ENCODE data around the gene MAPK8. TPM values are rescaled to one million over a fixed set of nuclear protein-coding genes. Genes with fewer than 3 reads are reported as not detected.

The MAPK8 gene
- total RNA-seq, 4 donors from 2014 or later: 13.6 to 182 (median 41.7) TPM

DNA sequence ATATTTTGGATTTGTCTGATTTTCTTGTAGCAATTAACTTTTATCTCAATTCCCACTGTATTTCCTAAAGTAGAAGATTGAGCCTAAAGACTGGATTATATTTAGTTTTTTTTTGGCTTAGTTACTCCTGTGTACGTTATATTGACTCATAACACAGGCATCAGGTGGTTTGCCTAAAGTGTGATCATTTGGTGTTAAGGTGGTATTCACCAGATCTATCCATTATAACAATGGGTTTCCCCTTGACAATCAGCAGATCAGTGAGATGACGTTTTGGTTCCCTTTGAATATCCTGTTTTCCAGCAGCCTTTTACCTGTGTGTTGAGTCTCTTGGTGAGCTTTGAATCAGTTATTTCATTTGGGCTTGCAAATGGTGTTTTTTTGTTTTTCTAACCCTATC lies 18.1 kb downstream of the MAPK8 start:
- Histone ChIP-seq H3K36me3 (no peaks in the 10 kb centered on the region), H3K4me3 (no peak overlapping the region), H3K9me3 (no peaks in the 10 kb centered on the region), H3K4me1 (no peaks in the 10 kb centered on the region), H3K27ac (no peak overlapping the region), H3K27me3 (no peaks in the 10 kb centered on the region)
- DNase-seq: no peak
- no peak for TF ChIP-seq POLR2A (IDR thresholded peaks at IDR 0.05)
- TF ChIP-seq, protein P1, sequence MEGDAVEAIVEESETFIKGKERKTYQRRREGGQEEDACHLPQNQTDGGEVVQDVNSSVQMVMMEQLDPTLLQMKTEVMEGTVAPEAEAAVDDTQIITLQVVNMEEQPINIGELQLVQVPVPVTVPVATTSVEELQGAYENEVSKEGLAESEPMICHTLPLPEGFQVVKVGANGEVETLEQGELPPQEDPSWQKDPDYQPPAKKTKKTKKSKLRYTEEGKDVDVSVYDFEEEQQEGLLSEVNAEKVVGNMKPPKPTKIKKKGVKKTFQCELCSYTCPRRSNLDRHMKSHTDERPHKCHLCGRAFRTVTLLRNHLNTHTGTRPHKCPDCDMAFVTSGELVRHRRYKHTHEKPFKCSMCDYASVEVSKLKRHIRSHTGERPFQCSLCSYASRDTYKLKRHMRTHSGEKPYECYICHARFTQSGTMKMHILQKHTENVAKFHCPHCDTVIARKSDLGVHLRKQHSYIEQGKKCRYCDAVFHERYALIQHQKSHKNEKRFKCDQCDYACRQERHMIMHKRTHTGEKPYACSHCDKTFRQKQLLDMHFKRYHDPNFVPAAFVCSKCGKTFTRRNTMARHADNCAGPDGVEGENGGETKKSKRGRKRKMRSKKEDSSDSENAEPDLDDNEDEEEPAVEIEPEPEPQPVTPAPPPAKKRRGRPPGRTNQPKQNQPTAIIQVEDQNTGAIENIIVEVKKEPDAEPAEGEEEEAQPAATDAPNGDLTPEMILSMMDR (IDR thresholded peaks at IDR 0.05): no peak
- intact Hi-C loops (cut with DNase I; ENCODE audit: low total_unique reads): no loop called here

GRCh38 chr10:48330269-48330668 lies 23.8 kb downstream of the MAPK8 start:
- H3K9me3 ChIP-seq: no peaks in the 10 kb centered on the region
- no peak for DNase-seq
- H3K27ac ChIP-seq: no peak overlapping the region
- no peaks in the 10 kb centered on the region for H3K4me1 ChIP-seq
- no peaks in the 10 kb centered on the region for H3K27me3 ChIP-seq
- H3K36me3 ChIP-seq: no peaks in the 10 kb centered on the region
- intact Hi-C loops (cut with DNase I; ENCODE audit: low total_unique reads): no loop called here
- no peak overlapping the region for H3K4me3 ChIP-seq
- no peak for TF ChIP-seq POLR2A (IDR thresholded peaks at IDR 0.05)
- TF ChIP-seq, protein P1 (IDR thresholded peaks at IDR 0.05): no peak

DNA sequence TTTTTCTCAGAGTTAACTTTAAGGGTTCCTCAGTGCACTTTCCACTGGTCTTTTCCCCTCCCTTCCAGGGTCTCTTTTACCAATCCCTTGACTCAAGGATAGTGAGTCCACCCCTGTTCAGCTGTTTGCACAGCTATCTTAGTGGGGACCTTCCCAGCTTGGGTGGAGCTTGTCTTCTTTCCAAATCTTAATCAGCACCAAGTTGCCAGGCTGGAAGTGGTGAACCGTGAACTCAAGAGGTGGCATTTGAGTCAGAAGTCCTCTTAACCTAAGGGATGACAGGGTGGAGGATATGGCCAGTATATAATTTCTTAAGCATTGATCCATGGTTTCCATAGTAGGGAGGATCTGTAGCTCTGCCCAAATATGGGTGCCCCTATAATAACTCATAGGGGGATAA lies 25.0 kb downstream of the MAPK8 start:
- Histone ChIP-seq H3K4me1 (no peaks in the 10 kb centered on the region), H3K9me3 (no peaks in the 10 kb centered on the region), H3K27ac (no peak overlapping the region), H3K4me3 (no peak overlapping the region), H3K27me3 (no peaks in the 10 kb centered on the region), H3K36me3 (no peaks in the 10 kb centered on the region)
- TF ChIP-seq, protein P1 (IDR thresholded peaks at IDR 0.05): no peak
- no peak for TF ChIP-seq POLR2A (IDR thresholded peaks at IDR 0.05)
- intact Hi-C loops (cut with DNase I; ENCODE audit: low total_unique reads): no loop called here
- DNase-seq: no peak

GRCh38 chr10:48332166-48332870 lies 25.8 kb downstream of the MAPK8 start:
- no peaks in the 10 kb centered on the region for H3K9me3 ChIP-seq
- no peaks in the 10 kb centered on the region for H3K36me3 ChIP-seq
- DNase-seq: no peak
- H3K4me3 ChIP-seq: no peak overlapping the region
- TF ChIP-seq, protein P1 (IDR thresholded peaks at IDR 0.05): no peak
- TF ChIP-seq POLR2A (IDR thresholded peaks at IDR 0.05): no peak
- H3K27ac ChIP-seq: no peak overlapping the region
- H3K27me3 ChIP-seq: no peaks in the 10 kb centered on the region
- no peaks in the 10 kb centered on the region for H3K4me1 ChIP-seq
- intact Hi-C loops (cut with DNase I; ENCODE audit: low total_unique reads): no loop called here

DNA sequence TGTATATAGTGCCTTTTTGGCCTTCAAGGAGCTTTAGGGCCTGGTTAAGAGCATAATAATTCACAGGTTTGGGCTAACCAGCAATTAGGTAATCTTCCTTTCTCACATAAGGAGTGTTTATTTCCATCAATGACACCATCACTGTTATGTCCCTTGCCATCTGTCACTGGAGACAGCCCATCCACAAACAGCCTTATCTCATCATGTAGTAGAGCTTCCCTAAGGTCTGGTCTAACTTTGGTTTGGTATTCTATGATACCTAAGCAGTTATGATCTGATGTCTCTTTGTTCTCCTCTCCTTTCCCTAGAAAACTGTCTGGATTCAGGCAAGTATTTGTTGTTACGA lies 26.4 kb downstream of the MAPK8 start:
- Histone ChIP-seq H3K4me1 (no peaks in the 10 kb centered on the region), H3K27ac (no peak overlapping the region), H3K9me3 (no peaks in the 10 kb centered on the region), H3K4me3 (no peak overlapping the region), H3K36me3 (no peaks in the 10 kb centered on the region), H3K27me3 (no peaks in the 10 kb centered on the region)
- DNase-seq: no peak
- TF ChIP-seq, protein P1 (IDR thresholded peaks at IDR 0.05): no peak
- no peak for TF ChIP-seq POLR2A (IDR thresholded peaks at IDR 0.05)
- intact Hi-C loops (cut with DNase I; ENCODE audit: low total_unique reads): no loop called here
